GM12878 (cell line): Measurements from ENCODE around the gene BLOC1S5. TPM values are rescaled to one million over a fixed set of nuclear protein-coding genes. Genes with fewer than 3 reads are reported as not detected.

Experiments used
- TCF3 ChIP-seq: IDR thresholded peaks from 2 replicates; pipeline ENCODE4 v1.6.1; 2012; ENCODE audit warnings: low read depth, mild to moderate bottlenecking, low read length, borderline replicate concordance; ENCODE audit not compliant: insufficient read depth
- ZNF24 ChIP-seq: fragments of 450-650 bp; IDR thresholded peaks from 2 replicates; pipeline ENCODE4 v1.6.1; 2017; ENCODE audit warnings: antibody characterized with exemption, mild to moderate bottlenecking
- polyA plus RNA-seq, 11 experiments: library from polyadenylated mRNA; depleted of rRNA in 4 of 11; unstranded in 6 of 11; stranded (reverse) in 5 of 11; fragments of >200 nt; fragmentation: Nextera tagmentation in 4 of 11; fragmentation: Illumina TruSeq in 1 of 11; extraction: Ambion mirVana in 4 of 11; extraction: Trizol in 1 of 11; gene quantifications; 1 replicate in 1 of 11; 2 replicates in 10 of 11; pipeline versions ENCODE4 v1.2.1 to v1.2.3, GENCODE V29; 2011 to 2016; ENCODE audit warnings: inconsistent platforms in 2 of 11, missing spikeins in 2 of 11, low read depth in 1 of 11
- total RNA-seq, 4 experiments: library from RNA; depleted of rRNA in 3 of 4; stranded (reverse); fragments of >200 nt in 3 of 4; fragmentation: Illumina TruSeq in 1 of 4; extraction: Trizol in 1 of 4; gene quantifications; 2 replicates each; pipeline versions ENCODE4 v1.2.1 to v1.2.3, GENCODE V29; 2013 to 2021
- TF ChIP-seq, protein P1 (sequence below): IDR thresholded peaks from 2 replicates; pipeline ENCODE4 v1.6.1; 2012; ENCODE audit warnings: improper control_type of control experiment, low read depth, low read length; ENCODE audit not compliant: insufficient replicate concordance
- TF ChIP-seq, protein P2 (sequence below): fragments of 450-650 bp; IDR thresholded peaks from 2 replicates; pipeline ENCODE4 v1.6.1; 2017; ENCODE audit warnings: mild to moderate bottlenecking
- TF ChIP-seq, protein P3 (sequence below): fragments of 450-650 bp; IDR thresholded peaks from 2 replicates; pipeline ENCODE4 v1.6.1; 2016; ENCODE audit warnings: mild to moderate bottlenecking

The BLOC1S5 gene
- total and polyA plus RNA-seq, 10 of the 15 experiments (the other 5 are each of a cell fraction or from before 2014, with no cell fraction given): 4.3 to 22.2 (median 16.1) TPM

DNA sequence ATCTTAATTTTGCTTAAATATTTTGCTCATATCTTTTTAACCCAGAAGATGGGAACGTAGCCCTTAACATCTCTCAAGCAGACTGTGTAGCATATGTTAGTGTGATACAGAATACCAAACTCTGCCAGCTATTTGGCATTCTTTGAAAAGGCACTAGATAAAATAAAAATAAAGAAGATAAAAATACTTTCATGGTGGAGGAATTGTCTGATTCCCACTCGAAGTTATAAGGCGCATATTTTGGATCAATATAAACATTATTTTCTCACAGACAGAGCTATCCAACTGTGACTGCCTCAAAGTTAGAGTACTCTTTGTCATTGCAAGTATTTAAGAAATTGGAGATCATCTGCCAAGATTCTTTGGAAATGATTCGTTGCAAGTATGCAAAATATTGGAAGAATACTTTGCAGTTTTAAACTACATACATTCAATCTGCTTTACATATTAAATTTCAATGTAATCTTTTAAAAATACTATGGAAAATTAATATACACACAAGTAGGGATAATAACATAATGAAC, 49.0 kb upstream of the BLOC1S5 start (continued):
- TF ChIP-seq, protein P1, sequence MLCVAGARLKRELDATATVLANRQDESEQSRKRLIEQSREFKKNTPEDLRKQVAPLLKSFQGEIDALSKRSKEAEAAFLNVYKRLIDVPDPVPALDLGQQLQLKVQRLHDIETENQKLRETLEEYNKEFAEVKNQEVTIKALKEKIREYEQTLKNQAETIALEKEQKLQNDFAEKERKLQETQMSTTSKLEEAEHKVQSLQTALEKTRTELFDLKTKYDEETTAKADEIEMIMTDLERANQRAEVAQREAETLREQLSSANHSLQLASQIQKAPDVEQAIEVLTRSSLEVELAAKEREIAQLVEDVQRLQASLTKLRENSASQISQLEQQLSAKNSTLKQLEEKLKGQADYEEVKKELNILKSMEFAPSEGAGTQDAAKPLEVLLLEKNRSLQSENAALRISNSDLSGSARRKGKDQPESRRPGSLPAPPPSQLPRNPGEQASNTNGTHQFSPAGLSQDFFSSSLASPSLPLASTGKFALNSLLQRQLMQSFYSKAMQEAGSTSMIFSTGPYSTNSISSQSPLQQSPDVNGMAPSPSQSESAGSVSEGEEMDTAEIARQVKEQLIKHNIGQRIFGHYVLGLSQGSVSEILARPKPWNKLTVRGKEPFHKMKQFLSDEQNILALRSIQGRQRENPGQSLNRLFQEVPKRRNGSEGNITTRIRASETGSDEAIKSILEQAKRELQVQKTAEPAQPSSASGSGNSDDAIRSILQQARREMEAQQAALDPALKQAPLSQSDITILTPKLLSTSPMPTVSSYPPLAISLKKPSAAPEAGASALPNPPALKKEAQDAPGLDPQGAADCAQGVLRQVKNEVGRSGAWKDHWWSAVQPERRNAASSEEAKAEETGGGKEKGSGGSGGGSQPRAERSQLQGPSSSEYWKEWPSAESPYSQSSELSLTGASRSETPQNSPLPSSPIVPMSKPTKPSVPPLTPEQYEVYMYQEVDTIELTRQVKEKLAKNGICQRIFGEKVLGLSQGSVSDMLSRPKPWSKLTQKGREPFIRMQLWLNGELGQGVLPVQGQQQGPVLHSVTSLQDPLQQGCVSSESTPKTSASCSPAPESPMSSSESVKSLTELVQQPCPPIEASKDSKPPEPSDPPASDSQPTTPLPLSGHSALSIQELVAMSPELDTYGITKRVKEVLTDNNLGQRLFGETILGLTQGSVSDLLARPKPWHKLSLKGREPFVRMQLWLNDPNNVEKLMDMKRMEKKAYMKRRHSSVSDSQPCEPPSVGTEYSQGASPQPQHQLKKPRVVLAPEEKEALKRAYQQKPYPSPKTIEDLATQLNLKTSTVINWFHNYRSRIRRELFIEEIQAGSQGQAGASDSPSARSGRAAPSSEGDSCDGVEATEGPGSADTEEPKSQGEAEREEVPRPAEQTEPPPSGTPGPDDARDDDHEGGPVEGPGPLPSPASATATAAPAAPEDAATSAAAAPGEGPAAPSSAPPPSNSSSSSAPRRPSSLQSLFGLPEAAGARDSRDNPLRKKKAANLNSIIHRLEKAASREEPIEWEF: no peak
- TF ChIP-seq TCF3 (no peak), ZNF24 (no peak)
- TF ChIP-seq, protein P2, sequence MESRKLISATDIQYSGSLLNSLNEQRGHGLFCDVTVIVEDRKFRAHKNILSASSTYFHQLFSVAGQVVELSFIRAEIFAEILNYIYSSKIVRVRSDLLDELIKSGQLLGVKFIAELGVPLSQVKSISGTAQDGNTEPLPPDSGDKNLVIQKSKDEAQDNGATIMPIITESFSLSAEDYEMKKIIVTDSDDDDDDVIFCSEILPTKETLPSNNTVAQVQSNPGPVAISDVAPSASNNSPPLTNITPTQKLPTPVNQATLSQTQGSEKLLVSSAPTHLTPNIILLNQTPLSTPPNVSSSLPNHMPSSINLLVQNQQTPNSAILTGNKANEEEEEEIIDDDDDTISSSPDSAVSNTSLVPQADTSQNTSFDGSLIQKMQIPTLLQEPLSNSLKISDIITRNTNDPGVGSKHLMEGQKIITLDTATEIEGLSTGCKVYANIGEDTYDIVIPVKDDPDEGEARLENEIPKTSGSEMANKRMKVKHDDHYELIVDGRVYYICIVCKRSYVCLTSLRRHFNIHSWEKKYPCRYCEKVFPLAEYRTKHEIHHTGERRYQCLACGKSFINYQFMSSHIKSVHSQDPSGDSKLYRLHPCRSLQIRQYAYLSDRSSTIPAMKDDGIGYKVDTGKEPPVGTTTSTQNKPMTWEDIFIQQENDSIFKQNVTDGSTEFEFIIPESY: no peak
- TF ChIP-seq, protein P3, sequence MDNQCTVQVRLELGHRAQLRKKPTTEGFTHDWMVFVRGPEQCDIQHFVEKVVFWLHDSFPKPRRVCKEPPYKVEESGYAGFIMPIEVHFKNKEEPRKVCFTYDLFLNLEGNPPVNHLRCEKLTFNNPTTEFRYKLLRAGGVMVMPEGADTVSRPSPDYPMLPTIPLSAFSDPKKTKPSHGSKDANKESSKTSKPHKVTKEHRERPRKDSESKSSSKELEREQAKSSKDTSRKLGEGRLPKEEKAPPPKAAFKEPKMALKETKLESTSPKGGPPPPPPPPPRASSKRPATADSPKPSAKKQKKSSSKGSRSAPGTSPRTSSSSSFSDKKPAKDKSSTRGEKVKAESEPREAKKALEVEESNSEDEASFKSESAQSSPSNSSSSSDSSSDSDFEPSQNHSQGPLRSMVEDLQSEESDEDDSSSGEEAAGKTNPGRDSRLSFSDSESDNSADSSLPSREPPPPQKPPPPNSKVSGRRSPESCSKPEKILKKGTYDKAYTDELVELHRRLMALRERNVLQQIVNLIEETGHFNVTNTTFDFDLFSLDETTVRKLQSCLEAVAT: no peak
